ENCODE data around the gene TSSC4.
A peak's percentile ranks its signal among the peaks of the same experiment; 100 is the strongest.
"Not testable (repeated sequence)": the region's sequence is repeated elsewhere in the genome, so short reads cannot be mapped to it uniquely, and the experiment has no call there.

TSSC4 gene

DNA sequence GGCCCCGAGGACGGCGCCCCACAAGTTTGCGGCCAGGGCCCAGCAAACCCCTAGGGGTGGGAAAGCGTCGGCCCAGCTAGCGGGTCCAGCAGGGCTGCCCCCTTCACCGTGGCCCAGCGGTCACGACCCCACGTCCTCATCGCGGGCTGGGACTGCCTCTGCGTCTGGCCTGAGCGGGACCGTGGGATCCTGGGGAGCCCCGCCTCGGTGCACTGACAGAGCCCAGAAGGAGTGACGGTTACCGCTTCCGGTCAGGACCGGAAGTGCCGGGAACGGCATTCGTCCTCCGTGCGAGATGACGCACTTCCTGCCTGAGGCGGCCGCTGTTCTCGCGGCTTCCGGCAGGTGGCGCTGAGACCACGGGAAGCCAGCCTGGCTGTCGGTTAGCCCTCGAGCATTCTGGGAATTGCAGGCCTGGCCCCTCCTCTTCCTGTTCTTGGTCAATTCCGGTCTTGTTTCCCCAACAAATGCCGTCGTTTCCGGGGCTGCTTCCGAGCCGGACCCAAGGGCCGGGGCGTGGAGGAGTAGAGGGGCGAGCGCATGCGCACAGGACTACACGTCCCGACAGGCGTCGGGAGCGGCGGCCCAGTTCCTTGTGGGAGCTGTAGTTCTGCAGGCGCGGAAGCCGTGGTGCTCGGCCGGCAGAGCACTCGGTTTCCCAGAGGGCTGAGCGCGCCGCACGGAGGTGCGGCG, at the start of gene TSSC4:
TSS of gene TSSC4 (plus strand) at position 682 of the 693 bp plus-strand sequence. CDS start 1,884 bp downstream, outside the sequence.
- DNase-seq, result peak; percentile 93

DNA sequence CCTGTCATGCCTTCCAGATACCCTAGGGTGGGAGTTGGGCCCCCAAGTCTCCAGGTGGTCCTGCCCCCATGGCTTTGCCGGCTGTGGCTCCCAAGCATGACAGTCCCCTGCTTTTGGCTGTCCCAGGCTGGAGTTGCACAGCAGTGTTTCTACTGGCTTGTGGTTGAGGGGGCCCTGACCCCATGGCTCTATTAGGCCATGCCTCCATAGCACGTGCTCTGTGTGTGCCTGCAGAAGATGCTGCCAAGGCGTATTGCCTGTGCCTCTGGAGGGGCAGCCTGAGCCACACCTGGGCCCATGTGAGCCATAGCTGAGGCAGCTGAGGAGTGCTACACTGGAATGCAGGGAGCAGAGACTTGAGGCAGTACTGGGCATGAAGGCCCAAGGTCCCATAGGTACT, 48.8 kb upstream of the TSSC4 start:
- no peak for DNase-seq

DNA sequence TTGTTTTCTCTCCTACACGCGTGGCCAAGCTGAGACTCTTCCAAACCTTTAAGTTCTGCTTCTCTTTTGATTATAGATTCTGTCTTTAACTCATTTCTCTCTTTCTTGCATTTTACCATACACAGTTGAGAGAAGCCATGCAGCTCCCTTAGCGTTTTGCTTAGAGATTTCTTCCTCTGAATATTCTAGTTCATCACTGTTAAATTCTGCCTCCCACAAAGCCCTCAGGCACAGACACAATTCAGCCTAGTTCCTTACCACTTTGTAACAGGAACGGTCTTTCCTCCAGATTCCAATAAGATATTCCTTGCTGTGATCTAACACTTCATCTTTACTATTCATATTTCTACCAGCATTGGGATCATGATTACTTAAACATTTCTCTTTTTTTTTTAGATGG, 48.1 kb upstream of the TSSC4 start:
- no peak for DNase-seq

DNA sequence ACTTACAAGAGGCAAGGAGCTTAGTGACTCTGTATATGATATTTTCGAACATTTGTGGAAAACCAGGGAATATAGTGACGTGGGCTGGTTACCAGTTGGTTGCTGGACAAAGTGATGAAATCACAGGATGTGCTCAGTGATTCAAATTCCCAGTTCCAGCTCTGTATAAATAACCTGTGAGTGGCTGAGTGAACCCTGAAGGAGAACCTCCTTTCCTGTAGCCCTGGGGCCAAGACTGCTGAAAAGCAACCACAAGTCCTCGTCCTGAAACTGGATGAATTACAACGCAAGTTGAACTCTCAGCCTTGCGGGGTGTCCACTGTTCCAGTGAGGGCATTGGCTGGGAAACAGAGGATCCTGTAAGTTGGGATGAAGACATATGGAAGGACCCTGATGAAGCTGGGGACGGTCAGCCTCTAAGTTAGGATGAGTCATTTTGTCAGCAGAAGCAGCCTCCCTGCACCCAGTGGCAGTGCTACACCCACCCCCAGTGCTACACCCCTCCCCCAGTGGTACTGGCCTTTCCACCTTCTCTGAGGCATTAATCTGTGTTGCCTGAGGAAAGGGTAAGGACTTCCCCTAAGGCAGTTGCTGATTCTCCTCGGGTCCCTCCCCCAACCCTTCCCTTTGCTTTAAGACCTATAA, 45.4 kb upstream of the TSSC4 start:
- no peak for DNase-seq

DNA sequence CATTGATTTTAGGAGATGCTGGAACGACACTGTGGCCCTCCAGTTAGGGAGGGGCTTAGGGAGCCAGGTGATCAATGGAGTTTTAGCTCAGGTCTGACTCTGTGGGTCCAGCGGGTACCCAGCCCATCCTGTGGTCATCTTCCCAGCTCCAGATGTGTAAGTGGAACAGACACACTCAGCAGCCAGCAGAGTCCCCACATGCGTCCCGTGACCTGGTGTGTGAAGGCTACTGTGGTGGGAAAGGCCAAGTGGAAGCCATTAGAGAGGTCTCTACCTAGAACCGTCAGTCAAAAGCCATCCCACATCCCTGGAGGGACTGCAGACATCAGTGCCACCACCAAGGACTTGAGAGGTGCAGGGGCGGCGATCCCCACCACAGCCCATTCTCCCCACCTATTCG, 43.3 kb upstream of the TSSC4 start:
- no peak for DNase-seq

DNA sequence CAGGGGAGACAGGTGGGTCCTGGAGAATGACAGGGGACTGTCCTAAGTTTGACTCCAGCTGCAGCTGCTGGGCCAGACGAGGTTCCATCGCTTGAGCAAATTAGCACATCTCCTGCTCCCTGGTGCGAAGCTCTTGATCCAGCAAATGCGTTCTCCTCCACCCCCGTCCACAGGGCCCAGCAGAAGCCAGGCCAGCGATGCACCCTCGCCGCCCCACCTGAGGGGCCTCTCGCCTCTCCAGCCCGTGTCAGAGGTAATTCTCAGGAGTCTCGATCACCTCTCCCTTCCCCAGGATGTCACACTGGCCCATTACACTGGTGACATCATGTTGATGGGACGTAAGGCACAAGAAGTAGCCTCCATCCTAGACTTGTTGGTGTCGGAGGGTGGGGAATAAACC, 42.9 kb upstream of the TSSC4 start:
- DNase-seq, result not testable (repeated sequence)

DNA sequence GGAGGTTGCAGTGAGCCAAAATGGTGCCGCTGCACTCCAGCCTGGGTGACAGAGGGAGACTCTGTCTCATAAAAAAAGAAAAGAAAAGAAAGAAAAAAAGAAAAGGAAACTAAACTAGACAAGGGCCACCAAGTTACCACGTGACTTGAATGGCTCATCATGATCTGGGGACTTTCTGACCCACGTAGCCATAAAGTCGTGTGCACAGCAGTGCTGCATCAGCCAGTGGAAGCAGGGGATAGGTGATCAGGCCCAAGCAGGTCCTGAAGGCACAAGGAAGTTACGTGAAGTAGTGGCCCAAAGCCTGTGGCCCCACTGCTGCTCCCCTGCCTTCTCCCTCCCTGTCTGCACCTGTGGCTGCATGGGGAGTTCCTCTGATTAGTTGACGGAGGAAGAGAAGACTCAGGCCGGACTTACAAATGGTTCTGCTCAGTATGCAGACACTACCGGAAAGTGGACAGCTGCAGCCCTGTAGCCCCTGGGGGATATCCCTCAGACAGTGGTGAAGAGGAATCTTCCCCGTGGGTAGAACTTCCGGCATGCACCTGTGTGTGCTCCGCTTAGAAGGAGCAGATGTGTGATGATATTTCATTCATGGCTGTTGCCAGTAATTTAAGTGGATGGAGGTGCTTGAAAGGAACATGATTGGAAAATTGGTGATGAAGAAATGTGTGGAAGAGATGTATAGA, 41.7 kb upstream of the TSSC4 start:
- DNase-seq, result no peak

DNA sequence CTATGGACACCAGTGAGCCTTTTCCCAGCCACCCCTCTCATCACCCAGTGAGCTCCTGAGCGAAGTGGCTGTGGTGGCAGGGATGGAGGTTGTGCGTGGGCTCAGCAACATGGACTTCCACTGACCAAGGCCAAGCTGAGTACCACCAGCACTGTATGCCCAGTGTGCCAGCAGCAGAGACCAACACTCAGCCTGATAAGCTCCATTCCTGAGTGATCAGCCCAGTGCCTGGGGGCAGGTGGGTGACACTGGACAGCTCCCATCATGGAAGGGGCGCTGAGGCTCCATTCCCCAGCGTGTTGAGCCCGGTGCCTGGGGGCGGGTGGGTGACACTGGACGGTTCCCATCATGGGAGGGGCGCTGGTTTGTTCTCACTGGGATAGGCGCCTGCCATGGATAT, 41.0 kb upstream of the TSSC4 start:
- no peak for DNase-seq

DNA sequence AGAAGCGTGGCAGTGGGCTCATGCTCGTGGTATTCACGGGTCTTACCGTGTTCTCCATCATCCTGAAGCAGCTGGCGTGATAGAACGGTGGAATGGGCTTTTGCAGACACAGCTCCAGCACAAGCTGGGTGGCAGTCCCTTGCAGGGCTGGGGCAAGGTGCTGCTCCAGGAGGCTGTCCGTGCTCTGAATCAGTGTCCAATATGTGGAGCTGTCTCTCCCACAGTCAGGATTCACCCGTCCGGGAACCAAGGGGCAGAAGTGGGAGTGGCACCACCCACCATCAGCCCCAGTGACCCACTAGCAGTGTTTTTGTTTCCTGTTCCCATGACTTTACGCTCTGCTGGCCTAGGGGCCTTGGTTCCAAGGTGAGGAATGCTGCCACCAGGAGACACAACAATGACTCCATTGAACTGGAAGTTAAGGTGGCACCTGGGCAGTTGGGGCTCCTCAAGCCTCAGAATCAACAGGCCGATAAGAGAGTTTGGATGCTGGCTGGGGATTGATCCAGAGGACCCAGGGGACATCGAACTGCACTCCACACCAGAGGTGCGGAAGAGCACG, 40.4 kb upstream of the TSSC4 start:
- no peak for DNase-seq

DNA sequence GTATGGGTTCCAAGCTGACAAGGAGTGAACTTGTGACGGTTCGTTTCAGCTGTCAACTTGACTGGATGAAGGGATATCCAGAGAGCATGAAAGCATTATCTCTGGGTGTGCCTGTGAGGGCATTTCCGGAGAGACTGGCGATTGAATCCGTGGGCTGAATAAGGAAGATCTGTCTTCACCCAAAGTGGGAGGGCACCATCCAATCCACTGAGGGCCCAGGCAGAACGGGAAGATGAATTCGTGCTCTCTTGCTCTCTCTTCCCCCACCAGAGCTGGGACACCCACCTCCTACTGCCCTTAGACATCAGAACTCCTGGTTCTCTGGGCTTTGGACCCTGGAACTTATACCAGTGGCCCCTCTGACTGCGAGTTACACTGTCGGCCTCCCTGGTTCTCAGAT, 39.0 kb upstream of the TSSC4 start:
- DNase-seq, result no peak

DNA sequence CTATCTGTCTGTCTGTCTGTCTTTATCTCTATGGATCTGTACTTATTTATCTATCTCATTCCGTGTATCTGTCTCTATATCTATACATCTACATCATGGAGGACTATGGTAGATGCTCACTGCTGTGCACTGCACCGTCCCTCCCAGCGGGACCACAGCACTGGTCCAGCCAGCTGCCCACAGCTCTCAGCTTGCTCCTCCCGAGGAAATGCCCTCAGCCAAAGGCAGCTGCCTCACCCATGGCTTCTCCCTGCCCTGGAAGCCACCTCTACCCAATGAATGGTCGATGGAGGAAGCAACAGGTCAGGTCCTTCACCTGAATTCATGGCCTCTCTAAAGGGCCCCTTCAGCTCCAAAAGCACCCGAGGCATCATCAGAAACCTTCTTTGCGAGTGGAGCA, 38.1 kb upstream of the TSSC4 start:
- DNase-seq, result no peak

DNA sequence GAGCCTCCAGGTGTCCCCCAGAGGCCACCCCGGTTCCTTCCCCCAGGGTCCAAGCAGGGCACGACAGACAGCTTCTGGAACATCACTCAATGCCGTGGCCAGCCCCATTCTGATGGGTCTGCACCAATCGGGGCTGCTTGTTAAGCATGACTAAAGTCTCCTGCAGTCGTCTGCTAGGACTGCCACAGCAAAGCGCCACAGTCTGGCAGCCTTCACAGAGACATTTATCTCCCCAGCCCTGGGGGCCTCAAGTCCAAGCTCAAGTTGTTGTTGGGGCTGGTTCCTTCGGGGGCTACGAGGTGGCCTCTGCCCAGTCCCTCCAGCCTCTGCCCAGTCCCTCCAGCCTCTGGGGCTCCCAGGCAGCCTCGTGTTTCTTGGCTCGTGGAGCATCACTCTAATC, 37.4 kb upstream of the TSSC4 start:
- no peak for DNase-seq

DNA sequence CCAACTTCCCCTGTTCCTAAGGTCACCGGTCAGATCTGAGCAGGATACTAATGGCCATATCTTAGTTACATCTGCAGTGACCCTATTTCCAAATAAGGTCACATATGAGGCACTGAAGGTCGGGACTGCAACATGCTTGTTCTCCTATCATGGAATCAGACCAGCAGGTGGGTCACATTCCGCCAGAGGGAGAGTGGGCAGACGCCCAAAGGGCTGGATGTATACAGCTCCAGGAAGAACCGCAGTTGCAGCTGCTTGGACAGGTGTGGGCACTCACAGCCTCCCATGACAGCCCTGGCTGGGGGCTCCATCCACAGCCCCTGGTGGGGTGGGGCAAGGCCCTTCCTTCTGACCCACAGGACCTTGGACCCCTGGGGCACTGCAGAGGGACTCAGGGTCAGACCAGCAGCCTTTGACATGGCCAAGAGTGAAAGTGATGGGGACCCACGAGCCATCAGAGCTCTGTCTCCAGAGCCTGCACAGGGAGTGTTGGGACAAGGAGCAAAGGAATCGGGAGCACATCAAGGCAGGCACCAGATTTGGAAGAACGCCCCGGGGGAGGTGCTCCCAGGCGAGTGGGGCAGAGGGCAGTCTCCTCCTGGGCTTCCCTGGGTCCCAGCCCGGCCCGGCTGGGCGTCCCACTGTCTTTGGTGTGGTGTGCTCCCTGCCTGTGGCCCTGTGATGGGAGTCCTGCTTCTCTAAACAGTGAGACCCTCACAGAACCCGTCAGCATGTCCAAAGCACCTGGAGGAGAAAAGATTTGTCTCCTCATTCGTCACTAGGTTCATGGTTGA, 36.8 kb upstream of the TSSC4 start:
- DNase-seq, result no peak

DNA sequence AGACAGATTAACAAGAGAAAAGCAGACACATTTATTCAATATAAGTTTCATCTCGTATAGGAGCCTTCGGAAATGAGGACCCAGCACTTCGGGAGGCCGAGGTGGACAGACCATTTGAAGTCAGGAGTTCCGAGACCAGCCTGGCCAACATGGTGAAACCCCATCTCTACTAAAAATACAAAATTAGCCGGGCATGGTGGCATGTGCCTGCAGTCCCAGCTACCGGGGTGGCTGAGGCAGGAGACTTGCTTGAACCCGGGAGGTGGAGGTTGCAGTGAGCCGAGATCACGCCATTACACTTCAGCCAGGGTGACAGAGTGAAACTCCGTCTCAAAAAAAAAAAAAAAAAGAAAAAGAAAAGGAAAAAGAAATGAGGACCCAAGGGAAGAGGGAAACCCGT, 36.2 kb upstream of the TSSC4 start:
- DNase-seq, result not testable (repeated sequence)

DNA sequence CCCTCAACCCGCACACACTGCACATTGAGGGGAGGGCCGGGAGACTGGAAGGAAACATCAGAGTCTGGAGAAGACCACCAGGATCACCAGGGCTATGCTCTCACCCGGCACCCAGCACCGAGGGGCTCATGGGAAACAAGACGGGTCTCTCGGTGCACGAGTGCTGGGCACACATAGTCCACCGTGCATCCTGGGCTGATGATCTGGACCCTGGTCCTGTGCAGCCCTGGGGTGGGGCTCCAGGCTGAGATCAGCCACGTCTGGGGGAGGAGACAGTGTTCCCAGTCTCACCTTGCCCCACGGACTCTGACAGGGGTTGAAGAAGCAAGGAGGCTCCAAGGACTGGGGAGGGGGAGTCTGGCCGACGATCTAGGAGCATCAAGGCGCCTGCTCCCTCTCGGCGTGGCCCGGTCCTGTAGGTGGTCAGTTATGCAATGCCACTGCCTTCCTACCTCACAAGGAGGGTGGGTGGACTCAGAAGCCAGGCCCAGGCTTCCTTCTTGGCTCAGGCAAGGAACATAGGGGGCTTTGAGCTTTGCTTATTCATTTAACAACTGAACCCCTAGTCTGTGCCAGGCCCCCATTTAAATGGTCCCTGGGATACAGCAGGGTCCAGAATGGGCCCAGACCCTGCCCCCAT, 34.9 kb upstream of the TSSC4 start:
- no peak for DNase-seq

DNA sequence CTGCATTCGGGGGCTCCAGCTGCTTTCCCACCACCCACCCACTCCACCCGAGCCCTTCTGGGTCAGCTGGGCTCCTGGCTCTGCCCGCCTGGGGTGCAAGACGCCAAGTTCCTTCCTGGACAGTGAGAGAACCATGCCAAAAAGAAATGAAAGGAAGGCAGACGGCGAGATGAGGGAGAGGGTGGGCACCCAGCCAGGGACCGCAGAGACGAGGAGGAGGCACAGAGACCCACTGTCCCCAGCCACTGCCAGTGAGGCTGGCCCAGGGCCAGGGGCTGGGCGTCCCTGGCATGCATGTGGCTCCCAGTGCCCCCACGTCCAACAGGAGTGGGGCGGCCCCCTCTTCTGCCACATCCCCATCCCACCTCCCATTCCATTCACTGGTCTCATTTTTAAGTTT, 34.3 kb upstream of the TSSC4 start:
- DNase-seq, result no peak

DNA sequence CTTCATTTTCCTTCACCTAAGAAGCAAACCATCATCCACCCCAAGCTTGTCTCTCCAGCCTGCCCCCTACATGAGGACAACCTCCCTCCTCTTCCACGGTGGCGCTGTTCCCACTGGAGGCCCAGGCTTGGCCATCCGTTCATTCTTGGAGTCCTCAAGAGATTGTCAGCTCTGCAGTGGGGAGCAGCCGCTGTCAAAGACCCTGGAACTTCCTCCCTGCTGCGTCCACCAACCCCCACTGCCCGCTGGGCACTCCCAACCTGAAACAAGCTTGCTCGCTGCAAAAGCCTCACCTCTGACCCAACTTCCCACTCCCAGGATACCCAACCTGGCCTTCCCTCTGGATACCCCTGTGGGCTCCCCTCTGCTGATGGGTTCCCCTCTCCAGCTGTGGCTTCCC, 33.8 kb upstream of the TSSC4 start:
- no peak for DNase-seq

DNA sequence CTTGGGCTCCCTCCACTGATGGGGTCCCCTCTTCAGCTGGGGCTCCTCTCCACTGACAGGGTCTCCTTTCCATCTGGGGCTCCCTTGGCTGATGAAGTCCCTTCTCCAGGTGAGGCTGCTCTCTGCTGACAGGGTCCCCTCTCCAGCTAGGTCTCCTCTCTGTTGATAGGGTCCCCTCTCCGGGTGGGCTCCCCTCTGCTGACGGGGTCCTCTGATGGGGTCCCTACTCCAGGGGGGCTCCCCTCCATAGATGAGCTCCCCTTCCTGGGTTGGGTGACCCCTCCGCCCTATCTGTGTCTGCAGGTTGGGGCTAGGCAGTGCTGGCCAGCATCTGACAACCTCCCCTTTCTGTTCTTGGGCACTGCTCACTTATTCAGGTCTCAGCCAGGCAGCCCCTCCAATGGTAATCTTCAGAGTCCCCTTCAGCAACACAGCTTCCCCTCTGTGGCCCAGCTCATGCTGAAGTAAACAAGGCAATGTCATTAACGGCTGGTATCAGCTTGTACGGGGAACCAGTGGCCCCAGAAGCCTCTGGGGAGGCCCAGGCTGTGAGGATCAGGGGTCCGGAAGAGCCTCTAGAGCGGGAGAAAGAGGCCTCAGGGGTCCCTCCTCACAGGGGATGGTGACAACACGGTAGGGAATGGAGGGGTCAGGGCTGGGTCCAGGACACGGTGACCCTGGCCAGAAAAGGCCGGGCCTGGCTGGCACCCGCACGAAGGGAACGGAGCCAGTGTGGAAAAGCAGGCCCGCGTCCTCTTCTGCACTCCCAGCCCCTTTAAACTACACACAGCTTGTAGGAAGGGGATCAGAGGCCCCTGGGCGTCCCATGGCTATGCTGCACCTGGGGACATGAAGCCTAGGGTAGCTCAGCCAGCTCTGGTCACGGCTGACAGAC, 33.0 kb upstream of the TSSC4 start:
- no peak for DNase-seq

DNA sequence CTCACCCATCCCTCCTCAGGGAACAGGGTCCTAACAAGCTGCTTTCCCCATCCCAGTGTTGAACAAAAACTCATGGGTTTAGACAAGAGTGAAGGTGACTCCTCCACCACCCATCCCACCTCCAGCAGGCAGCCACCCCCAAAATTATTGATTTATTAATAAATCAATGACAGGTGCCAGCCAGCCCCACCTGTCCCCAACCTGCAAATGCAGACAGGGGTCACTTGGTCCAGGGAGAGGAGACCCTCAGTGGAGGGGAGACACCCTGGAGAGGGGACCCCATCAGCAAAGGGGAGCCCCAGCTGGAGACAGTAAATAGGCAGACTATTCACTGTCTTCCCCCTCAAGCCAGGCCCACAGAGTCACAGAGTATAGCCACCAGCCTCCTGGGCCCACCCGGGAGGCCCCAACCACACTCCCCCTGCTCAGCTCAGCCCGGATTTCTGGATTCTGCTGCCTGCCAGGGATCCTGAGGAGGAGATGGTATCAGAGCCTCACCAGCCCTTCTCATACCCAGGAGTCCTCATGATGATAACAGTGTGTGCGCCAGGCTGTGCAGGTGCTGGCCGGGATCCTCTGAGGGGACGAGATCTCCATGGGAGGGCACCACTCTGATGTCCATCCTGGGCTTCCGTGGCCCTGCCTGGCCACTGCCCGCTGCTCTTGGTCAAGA, 32.2 kb upstream of the TSSC4 start:
- DNase-seq, result no peak

DNA sequence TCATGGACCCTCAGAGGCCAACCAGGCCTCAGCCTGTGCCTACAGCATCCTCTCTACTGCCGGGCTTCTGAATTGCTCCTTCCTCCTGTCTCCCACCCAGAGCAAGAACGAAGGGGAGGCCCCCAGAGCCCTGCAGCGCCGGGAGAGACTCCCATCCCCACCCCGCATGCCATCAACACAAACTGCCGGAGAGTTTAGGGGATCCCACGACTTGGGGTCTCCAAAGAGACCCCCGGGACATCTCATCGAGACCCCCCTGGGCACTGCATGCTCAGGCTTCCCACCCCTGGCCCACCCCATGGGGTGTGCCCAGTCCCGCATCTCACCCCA, 31.7 kb upstream of the TSSC4 start:
- DNase-seq, result no peak

DNA sequence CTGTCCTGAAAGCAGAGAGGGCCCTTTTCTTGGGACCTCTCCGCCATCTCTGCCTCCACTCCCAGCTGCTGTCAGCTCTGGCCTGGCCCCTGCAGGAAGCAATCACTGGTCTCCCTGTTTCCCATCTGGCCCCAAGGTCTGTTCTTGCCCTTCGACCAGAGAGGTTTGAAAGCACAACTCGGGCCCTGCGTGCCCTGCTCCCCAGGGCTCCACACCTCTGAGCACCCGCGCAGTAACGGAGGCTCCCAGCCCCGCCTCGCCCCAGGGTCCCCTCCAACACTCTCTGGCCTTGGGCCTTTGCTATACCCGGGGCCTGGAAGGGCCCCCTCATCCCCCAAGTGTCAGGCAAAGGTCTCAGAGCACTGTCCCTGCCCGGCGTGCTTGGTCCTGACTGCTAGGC, 31.2 kb upstream of the TSSC4 start:
- DNase-seq, result no peak
